T-helper 9 cell (primary cell): ENCODE results near the gene NCKIPSD.

Source experiments
- DNase-seq: peaks from one replicate; pipeline ENCODE4 v3.0.0-alpha.2; 2020

Gene NCKIPSD

GRCh38 chr3:48696156-48696555 lies 10.4 kb upstream of the NCKIPSD start:
- DNase-seq = no peak

- no peak for DNase-seq
Measured at GRCh38 chr3:48695393-48695753, 9.7 kb upstream of the NCKIPSD start.

- no peak for DNase-seq
Measured at GRCh38 chr3:48694610-48695392, 9.1 kb upstream of the NCKIPSD start.

- DNase-seq = no peak
Measured at GRCh38 chr3:48693826-48694225, 8.1 kb upstream of the NCKIPSD start.

- DNase-seq = no peak
Measured at GRCh38 chr3:48692551-48692950, 6.8 kb upstream of the NCKIPSD start.

GRCh38 chr3:48690846-48691458 lies 5.2 kb upstream of the NCKIPSD start:
- DNase-seq = no peak

GRCh38 chr3:48689384-48689783 lies 3.7 kb upstream of the NCKIPSD start:
- no peak for DNase-seq

GRCh38 chr3:48688737-48689075 lies 3.0 kb upstream of the NCKIPSD start:
- DNase-seq = no peak

- no peak for DNase-seq
Measured at GRCh38 chr3:48688032-48688736, 2.5 kb upstream of the NCKIPSD start.

- no peak for DNase-seq
Measured at GRCh38 chr3:48687220-48687678, 1.5 kb upstream of the NCKIPSD start.

- DNase-seq = no peak
Measured at GRCh38 chr3:48686538-48687219, 964 bp upstream of the NCKIPSD start.

GRCh38 chr3:48685293-48685602 lies 467 bp downstream of the NCKIPSD start:
- DNase-seq = no peak

- no peak for DNase-seq
Measured at GRCh38 chr3:48684480-48685143, 1.1 kb downstream of the NCKIPSD start.

GRCh38 chr3:48684054-48684349 lies 1.7 kb downstream of the NCKIPSD start:
- DNase-seq = no peak

GRCh38 chr3:48682786-48683185 lies 2.9 kb downstream of the NCKIPSD start:
- no peak for DNase-seq

- DNase-seq = no peak
Measured at GRCh38 chr3:48681974-48682610, 3.6 kb downstream of the NCKIPSD start.

- DNase-seq = no peak
Measured at GRCh38 chr3:48681541-48681880, 4.2 kb downstream of the NCKIPSD start.

GRCh38 chr3:48680811-48681540 lies 4.7 kb downstream of the NCKIPSD start:
- no peak for DNase-seq

- no peak for DNase-seq
Measured at GRCh38 chr3:48679411-48680391, 6.0 kb downstream of the NCKIPSD start.

GRCh38 chr3:48678566-48679380 lies 6.9 kb downstream of the NCKIPSD start:
- no peak for DNase-seq
